ENCODE data around the gene DUSP15. TPM values are rescaled to one million over a fixed set of nuclear protein-coding genes. Genes with fewer than 3 reads are reported as not detected.

DUSP15 gene
- total and polyA plus RNA-seq, 4 donors, result 0.35 to 0.61 (median 0.42) TPM; not detected in 1

- 83% methylated on average over 11 of the region's 11 CpGs for WGBS
- TF ChIP-seq MAX (IDR thresholded peaks at IDR 0.05), result no peak
- no peak for TF ChIP-seq REST (IDR thresholded peaks at IDR 0.05)
- TF ChIP-seq RAD21 (IDR thresholded peaks at IDR 0.05), result no peak
- TF ChIP-seq ATF3 (IDR thresholded peaks at IDR 0.05), result no peak
- no peak for TF ChIP-seq YY1 (IDR thresholded peaks at IDR 0.05)
- Histone ChIP-seq H3K27me3 (ENCODE audit: control insufficient read depth in 4 of 4, insufficient read depth in 4 of 4, low read length in 3 of 4) (no peaks in the 10 kb centered on the region), H3K27ac (ENCODE audit: low read depth in 1 of 2, low read length in 2 of 2) (no peak overlapping the region), H3K9ac (ENCODE audit: low read depth in 1 of 2, low read length in 2 of 2) (no peak overlapping the region), H3K9me3 (ENCODE audit: control insufficient read depth in 4 of 4, low read length in 3 of 4) (no peaks in the 10 kb centered on the region), H3K4me3 (ENCODE audit: low read depth in 1 of 3, low read length in 3 of 3) (no peak overlapping the region), H3K4me1 (ENCODE audit: control insufficient read depth in 4 of 4, insufficient read depth in 4 of 4, low read length in 3 of 4) (no peaks in the 10 kb centered on the region), H3K36me3 (ENCODE audit: control insufficient read depth in 4 of 4, insufficient read depth in 3 of 4, low read depth in 1 of 4, low read length in 3 of 4) (no peaks in the 10 kb centered on the region)
- DNase-seq (ENCODE audit: low spot score), result no peak
Measured at GRCh38 chr20:31908424-31908823, 38.1 kb upstream of the DUSP15 start.

GRCh38 chr20:31908016-31908415 is 37.7 kb upstream of the DUSP15 start:
- Histone ChIP-seq H3K27me3 (ENCODE audit: control insufficient read depth in 4 of 4, insufficient read depth in 4 of 4, low read length in 3 of 4) (no peaks in the 10 kb centered on the region), H3K4me1 (ENCODE audit: control insufficient read depth in 4 of 4, insufficient read depth in 4 of 4, low read length in 3 of 4) (no peaks in the 10 kb centered on the region), H3K36me3 (ENCODE audit: control insufficient read depth in 4 of 4, insufficient read depth in 3 of 4, low read depth in 1 of 4, low read length in 3 of 4) (no peaks in the 10 kb centered on the region), H3K4me3 (ENCODE audit: low read depth in 1 of 3, low read length in 3 of 3) (no peak overlapping the region), H3K9ac (ENCODE audit: low read depth in 1 of 2, low read length in 2 of 2) (no peak overlapping the region), H3K27ac (ENCODE audit: low read depth in 1 of 2, low read length in 2 of 2) (no peak overlapping the region), H3K9me3 (ENCODE audit: control insufficient read depth in 4 of 4, low read length in 3 of 4) (no peaks in the 10 kb centered on the region)
- no peak for DNase-seq (ENCODE audit: low spot score)
- 72% methylated on average over 5 of the region's 5 CpGs for WGBS
- TF ChIP-seq FOXA1 (IDR thresholded peaks at IDR 0.05) (no peak), HNF4A (conservative IDR thresholded peaks at IDR 0.05) (no peak), HNF4G (IDR thresholded peaks at IDR 0.05) (no peak), ZBTB33 (IDR thresholded peaks at IDR 0.05) (no peak), ATF3 (IDR thresholded peaks at IDR 0.05) (no peak), RAD21 (IDR thresholded peaks at IDR 0.05) (no peak), MAX (IDR thresholded peaks at IDR 0.05) (no peak), FOXA2 (IDR thresholded peaks at IDR 0.05) (no peak), JUND (IDR thresholded peaks at IDR 0.05) (no peak), REST (IDR thresholded peaks at IDR 0.05) (no peak), EGR1 (IDR thresholded peaks at IDR 0.05; ENCODE audit: low read depth in 2 of 2) (no peak), GABPA (IDR thresholded peaks at IDR 0.05 in 1 of 2, conservative IDR thresholded peaks at IDR 0.05 in 1 of 2) (no peak)
- TF ChIP-seq, protein P1, sequence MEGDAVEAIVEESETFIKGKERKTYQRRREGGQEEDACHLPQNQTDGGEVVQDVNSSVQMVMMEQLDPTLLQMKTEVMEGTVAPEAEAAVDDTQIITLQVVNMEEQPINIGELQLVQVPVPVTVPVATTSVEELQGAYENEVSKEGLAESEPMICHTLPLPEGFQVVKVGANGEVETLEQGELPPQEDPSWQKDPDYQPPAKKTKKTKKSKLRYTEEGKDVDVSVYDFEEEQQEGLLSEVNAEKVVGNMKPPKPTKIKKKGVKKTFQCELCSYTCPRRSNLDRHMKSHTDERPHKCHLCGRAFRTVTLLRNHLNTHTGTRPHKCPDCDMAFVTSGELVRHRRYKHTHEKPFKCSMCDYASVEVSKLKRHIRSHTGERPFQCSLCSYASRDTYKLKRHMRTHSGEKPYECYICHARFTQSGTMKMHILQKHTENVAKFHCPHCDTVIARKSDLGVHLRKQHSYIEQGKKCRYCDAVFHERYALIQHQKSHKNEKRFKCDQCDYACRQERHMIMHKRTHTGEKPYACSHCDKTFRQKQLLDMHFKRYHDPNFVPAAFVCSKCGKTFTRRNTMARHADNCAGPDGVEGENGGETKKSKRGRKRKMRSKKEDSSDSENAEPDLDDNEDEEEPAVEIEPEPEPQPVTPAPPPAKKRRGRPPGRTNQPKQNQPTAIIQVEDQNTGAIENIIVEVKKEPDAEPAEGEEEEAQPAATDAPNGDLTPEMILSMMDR (IDR thresholded peaks at IDR 0.05; ENCODE audit: low read depth, low read length, missing input control), result no peak
